GM19452 (cell line): Measurements from ENCODE around the gene ABHD11.
A peak's percentile ranks its signal among the peaks of the same experiment; 100 is the strongest.
"Not testable (repeated sequence)": the region's sequence is repeated elsewhere in the genome, so short reads cannot be mapped to it uniquely, and the experiment has no call there.

Experiments
- ATAC-seq: cut with Tn5 transposase; IDR thresholded peaks from one replicate; pipeline ENCODE4 v1.9.1; 2021; ENCODE audit not compliant: unreplicated experiment

ABHD11 gene

GRCh38 chr7:73720443-73720842 is 18.2 kb downstream of the ABHD11 start:
- ATAC-seq: not testable (repeated sequence)

GRCh38 chr7:73719806-73720169 is 18.8 kb downstream of the ABHD11 start:
- no peak for ATAC-seq

- peak; percentile 77 for ATAC-seq
Measured at GRCh38 chr7:73718905-73719805, 19.4 kb downstream of the ABHD11 start, which contains the start of gene STX1A. Gene STX1A, minus strand, starts transcription at chr7:73719669. Its CDS starts 38 bp downstream, at chr7:73719631.

- no peak for ATAC-seq
Measured at GRCh38 chr7:73718438-73718881, 20.1 kb downstream of the ABHD11 start.

GRCh38 chr7:73717991-73718405 is 20.6 kb downstream of the ABHD11 start:
- ATAC-seq: no peak

GRCh38 chr7:73717025-73717807 is 21.4 kb downstream of the ABHD11 start:
- no peak for ATAC-seq

GRCh38 chr7:73716318-73716890 is 22.2 kb downstream of the ABHD11 start:
- no peak for ATAC-seq

- no peak for ATAC-seq
Measured at GRCh38 chr7:73715648-73716317, 22.8 kb downstream of the ABHD11 start.

- not testable (repeated sequence) for ATAC-seq
Measured at GRCh38 chr7:73713319-73713718, 25.3 kb downstream of the ABHD11 start.

GRCh38 chr7:73712773-73713172 is 25.8 kb downstream of the ABHD11 start:
- no peak for ATAC-seq

- ATAC-seq: no peak
Measured at GRCh38 chr7:73708961-73709549, 29.5 kb downstream of the ABHD11 start.

GRCh38 chr7:73707045-73707631 is 31.5 kb downstream of the ABHD11 start:
- ATAC-seq: no peak

- ATAC-seq: no peak
Measured at GRCh38 chr7:73706126-73707044, 32.2 kb downstream of the ABHD11 start.

- ATAC-seq: no peak
Measured at GRCh38 chr7:73705551-73705920, 33.1 kb downstream of the ABHD11 start.

- ATAC-seq: no peak
Measured at GRCh38 chr7:73704640-73705550, 33.7 kb downstream of the ABHD11 start.

- ATAC-seq: no peak
Measured at GRCh38 chr7:73703757-73704639, 34.6 kb downstream of the ABHD11 start.

- no peak for ATAC-seq
Measured at GRCh38 chr7:73703225-73703624, 35.4 kb downstream of the ABHD11 start.
